Stimulated activated CD4-positive, alpha-beta T cell treated with anti-CD3 and anti-CD28 coated beads, Interleukin-4, amount 100 ng/mL, for 4 hours (primary cell): ENCODE measurements around the gene BRF1.
"Not testable (repeated sequence)": the region's sequence is repeated elsewhere in the genome, so short reads cannot be mapped to it uniquely, and the experiment has no call there.

ENCODE experiments used
- DNase-seq, 2 experiments: peaks; one replicate each; pipeline ENCODE4 v3.0.0-alpha.2; 2020

Gene BRF1

DNA sequence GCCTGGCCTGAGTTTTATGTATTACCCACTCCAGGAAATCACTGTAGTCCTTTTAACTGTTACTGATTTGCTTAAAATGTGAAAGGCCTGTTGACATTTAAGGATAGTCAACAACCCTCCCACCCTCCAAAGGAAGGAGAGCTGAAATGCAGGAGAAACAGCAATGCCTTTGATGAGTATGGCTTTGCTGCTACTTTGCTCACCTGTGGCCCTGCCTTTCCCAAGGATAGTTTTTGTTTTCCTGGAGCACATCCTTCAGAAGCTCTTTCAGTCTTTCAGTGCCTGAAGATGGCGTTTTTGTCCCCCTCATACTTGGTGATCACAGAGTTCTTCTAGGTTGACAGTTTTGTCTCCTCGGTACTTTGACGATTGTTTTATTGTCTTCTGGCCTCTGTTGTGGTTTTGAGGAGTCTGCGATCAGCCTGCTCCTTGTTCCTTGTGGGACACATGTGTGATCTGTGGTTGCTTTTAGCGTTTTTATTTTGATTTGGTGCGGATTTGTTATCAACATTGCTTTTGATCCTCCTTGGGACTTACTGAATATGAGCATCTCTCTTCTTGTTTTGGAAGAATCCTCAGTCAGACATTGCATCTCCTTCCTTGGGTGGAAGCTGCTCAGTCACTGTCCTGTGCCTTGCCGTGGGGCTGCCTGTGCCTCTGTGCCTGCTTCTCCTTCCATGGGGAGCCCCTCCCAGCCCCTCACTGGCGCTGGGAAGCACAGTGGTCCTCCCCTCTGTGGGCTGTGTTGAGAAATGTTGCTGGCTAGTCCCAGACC, 31.0 kb upstream of the BRF1 start:
- DNase-seq, result no peak

DNA sequence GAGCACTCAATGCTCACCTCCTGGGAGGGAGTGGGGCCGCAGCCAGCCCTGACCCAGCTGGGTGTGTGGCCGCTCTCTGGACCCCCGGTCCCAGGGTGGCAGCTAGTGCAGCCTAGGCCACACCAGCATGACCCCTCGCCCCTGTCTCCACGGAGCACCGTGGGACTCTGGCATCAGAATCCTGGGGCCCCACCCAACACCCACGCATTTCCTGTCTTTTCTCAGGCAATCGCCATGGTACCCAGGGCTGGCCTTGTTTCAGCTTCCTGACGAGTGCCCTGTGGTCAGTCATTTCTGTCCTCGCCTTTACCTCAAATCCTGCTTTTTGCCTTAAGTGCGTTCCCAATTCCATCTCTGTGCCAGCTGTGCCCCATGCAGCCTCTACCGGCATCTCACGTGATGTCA, 29.7 kb upstream of the BRF1 start:
- no peak for DNase-seq

DNA sequence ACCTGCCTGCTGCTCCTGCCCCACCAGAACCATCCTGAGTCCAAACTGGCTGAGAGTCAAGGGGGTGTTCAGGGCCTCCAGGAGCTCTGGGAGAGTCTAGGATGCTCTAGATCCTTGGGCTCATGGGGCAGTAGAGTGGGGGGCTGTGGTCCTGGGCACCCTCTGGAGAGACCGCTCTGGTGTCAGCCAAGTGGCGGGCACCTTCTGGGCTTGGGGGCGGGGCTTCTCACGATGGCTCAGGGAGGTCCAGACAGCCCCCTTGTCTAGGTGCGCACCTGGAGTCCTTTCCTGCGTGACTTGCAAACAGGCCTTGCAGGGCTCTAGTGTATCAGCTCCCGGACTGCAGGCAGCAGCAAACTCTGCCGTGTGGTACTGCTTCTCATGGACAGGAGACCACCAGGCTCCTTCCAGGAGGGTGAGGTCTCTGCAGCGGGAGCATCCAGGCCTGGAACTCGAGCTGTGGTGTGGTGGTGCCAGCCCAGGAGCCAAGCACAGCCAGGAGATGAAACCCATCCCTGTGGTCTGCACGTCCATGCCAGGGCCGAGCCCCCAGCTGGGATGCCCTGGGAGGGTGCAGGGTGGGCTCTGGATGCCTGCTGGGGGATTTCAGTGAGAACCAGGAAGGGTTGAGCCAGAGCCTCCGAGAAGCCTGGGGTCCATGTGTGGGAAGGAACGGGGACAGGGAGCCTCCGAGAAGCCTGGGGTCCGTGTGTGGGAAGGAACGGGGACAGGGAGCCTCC, 28.8 kb upstream of the BRF1 start:
- no peak for DNase-seq

DNA sequence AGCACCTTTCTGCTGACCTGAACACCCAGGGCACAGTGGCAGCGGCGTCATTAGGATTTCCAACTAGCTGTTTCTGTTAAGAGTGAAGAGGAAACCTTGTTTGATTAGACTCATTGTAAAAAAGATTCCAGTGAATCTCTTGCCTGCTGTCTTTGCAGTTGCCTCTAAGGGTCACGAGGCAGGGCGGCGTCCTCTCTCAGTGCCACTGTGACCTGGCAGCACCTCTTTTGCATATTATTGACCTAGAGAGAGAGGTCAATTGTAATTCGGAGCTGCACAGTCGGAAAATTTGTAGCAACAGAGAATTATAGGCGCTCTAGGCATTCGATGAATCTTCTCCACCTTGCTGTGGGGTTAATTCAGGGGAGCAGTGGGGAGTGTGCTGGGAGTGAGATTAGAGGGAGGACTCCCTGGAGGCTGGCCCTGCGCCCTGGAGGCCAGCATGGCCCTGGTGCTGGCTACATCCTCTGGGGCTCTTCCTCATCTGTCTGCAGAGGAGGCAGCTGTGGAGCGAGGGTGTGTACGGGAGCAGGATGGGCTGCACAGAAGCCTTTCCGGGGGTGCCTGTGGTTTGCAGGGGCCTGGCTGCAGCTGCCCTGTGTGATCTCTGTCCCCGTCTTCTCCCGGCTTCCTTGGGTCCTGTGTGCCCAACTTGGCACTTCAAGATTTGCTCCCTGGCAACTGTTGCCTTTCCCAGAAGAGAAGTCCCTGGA, 28.0 kb upstream of the BRF1 start:
- no peak for DNase-seq

DNA sequence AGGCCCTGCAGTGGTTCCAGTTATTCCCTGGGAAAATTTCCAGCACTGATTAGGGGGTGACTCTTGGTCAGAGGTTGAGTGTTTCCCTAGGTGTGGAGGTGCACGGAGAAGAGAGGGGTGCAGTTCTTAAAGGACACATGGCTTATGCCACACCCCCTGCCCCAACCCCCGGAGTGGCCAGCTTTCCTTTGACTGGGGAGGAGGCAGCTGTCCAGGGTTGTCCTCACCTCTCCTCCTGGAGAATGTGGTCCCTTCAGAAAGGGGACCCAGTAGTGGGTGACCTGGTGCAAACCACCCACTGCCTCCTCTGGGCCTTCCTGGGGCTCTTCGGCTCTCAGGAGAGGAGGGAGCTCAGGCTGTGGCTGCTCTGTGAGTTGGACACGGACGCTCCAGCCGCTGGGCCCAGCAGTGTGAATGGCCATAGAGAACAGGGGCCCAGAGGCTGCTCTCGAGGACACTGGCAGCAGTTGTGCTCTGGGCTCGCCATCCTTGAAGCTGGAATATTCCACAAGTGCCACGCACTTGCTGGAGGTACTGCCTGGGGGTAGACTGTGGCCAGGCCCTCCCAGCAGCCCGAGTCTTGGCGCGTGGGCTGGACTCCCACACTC, 27.4 kb upstream of the BRF1 start:
- DNase-seq, result no peak

DNA sequence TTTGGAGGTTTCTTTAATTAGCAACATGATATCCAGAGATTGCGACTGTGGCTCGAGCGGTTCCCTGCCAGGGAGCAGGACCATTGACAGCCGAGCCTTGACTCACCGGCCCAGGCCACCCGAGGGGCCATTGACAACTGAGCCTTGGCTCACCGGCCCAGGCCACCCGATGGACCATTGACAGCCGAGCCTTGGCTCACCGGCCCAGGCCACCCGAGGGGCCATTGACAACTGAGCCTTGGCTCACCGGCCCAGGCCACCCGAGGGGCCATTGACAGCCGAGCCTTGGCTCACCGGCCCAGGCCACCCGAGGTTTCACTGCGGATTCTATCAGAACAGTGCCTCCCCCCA, 26.9 kb upstream of the BRF1 start:
- DNase-seq, result not testable (repeated sequence)

DNA sequence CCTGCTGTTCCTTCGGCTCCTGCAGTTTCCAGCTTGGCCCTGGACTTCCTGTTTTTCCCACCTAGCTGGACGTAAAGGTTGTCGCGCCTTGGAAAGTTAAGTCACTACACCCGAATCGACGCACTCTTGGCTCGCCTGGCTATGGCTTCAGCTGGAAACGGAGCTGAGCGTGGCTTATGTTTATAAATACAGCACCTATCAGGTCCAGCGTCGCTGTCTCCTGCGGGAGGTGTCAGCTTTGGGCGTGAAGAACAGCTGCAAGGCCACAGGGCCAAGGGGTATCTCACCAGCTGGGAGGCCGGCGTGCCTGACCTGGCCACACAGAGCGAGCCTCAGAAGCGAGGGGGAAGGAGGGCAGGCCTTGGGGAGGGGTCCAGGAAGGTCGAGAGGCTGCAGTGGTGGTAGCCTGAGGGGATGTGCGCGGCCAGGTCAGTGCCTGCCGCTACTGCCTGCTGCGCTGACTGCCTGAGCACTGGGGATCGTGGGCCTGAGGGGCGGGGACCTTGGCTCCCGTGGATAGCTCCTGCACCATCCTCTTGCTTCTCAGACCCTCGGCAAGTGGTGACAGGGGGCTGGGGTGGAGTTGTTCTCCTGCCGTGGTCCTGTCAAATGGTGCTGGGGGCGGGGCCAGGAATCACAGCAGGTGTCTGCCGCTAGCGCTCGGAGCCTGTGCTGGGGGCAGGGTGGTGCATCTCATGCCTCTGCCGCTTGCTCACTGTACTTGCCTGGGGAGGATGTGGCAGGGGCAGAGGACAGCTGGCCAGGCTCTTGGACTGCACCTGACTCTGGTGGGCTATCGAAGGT, 26.3 kb upstream of the BRF1 start:
- no peak for DNase-seq

DNA sequence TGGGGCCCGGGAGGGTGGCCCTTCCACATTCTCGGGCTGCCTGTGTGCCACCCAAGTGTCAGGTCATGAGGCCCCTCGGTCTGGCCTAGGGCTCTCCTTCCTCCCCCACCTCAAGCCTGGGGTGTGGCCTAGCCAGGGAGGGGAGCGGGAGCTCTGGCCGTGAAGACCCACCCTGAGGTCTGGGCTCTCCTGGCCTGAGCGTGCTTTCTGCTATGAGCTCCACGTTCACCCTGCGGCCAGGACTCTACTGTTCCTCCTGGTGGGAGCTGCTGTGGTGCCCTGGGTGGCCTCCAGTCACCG, 25.7 kb upstream of the BRF1 start:
- DNase-seq, result no peak

DNA sequence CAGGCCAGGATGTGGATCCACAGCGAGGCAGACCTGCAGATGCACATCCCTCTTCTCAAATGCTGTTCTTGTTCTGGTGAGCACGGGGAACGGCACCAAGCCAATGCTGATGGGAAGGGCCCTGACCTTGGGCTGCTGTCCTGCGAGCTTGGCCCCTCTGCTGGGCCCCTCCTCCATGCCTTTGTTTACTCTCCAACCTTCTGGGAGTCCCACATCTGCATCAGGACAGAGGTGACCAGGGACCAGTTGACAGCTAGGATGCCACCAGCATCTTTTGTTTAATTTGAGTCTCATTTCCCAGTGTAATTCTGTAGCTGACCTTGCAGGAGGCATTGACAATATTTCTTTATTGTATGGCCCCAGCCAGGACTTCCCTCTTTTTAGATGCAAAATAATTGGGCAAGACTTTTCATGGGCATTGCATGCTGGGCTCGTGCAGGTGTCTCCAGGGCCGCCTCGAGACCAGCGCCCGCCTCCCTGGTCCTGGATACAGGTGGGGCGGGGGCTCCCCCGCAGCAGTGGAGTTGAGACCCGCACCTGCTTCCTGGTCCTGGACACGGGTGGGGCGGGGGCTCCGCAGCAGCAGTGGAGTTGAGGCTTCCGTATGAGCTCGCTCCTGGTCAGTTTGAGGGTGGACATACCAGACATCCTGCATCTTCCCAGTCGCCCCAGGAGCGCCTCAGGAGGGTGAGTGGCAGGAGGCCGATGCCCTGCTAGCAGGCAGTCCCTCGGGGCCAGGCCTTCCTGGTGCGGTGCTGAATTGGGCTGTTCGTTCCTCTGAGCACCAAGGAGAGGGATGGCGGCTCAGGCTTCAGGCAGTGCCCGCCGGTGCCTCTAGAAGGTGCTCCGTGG, 25.1 kb upstream of the BRF1 start:
- DNase-seq, result no peak

DNA sequence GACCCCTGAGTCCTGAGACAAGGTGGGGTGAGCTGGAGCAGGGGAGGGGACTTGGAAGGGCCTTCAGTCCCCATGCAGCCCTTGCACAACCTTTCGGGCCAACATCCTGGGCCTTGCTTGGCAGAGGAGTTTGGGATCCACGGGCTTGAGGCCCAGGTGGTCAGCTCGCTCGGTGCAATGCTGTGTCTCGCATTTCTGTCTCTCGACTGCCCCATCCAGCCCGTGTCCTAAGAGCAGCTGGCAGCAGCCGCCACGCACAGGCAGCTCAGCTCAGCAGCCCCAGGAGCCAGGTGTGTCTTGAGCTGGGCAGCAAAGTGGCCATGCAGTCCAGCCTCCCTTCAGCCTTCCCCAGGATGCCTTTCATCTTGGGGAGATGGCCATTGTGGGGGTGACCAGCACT, 24.5 kb upstream of the BRF1 start:
- DNase-seq, result no peak

DNA sequence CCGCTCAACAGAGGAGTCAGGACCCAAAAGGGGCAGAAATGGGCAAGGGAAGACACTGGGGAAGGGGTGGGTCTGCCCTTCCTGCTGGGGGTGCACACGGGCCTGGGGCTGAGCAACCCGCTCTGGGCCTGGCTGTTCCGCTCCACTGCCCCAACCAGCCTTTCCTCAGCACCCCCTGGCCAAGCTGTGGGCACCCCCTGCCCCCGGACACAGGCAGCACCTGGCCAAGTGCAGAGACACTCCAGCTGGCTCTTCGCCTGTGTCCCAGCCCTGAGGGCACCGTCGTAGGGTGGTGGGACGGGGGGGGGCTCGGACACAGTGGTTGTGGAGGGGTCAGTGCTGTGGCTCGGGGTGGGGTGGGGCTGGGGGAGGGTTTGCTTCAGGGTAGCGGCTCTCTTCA, 24.1 kb upstream of the BRF1 start:
- DNase-seq, result no peak

DNA sequence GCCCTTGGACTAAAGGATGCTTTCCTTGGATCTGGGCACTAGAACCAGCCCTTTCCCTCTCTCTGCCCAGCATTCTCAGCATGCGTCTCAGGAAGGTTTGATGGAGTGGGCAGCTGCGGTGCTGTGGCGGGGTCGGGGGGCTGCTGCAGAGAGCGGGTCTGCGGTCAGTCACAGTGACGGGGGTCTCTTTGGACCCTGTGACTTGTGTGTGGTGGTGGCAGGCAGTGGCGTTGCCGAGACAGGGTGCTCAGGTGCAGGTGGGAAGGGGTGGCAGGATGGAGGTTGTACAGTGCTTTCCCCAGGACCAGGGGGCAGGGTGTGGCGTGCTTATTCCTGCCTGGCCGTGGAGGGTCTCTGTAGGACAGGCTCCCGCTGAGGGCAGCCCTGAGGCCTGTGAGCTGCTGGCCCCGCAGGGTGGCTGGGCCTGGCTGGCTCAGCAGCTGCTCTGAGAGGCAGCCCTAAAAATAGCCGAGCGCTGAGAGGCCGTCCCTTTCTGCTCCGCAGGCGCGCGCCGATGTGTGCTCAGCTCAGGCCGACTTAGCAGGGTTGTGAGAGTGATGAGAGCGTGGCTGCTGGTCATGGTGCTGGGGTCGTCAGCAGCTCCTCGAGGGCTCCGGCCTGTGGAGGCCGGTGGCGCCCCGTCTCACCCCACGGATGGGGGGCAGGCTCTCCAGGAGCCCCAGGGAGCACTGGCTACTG, 23.4 kb upstream of the BRF1 start:
- DNase-seq, result no peak

DNA sequence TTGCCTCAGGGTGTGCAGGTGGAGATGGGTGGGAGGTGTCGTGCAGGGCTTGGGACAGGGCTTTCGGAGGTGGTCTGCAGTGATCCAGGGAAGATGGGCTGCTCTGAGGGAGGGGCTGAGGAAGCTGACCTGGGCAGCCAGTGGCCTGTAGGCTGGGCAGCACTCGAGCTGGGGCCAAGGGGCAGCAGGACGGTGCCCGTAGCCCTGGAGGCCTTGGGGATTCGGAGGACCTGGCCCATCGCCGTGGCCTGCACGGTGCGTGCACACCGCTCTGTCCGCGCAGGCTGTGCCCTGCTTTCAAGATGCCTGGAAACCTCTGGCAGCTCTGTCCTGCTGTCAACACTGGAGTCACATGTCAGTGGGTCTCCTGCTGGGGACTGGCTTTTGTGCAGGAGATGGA, 22.9 kb upstream of the BRF1 start:
- DNase-seq, result no peak

DNA sequence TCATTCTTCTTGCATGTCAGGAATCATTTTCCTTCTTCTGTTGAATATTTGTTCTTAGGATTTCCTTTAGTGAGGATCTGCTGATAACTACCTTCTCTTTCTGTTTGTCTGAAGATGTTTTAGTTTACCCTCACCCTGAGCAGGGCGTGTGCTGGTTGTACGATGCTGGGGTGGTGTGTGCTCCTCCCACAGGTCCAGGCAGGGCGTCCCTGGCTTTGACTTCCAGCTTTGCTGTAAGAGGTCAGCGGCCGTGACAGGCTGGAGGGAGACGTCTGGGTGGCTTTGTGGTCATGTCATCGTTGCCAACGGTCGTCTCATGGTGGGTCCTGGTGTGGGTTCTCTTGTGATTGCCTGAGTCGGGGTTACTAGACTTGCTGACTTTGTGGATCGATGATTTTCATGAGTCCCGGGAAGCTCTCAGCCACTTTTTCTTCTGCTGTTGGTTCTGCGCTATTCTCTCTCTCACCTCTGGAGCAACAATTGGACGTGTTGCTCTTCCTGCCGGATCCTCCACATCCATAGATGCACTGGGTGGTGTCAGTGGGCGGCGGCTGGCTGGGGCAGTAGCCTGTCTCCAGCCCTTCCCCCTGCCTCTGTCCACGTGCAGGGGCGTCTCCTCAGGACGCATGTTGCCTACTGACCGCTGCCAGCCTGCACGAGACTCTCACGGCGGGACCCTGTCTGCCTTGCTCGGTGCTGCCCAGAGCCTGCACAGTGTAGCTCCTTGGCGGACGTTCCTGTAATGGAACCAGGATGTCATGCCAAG, 22.2 kb upstream of the BRF1 start:
- no peak for DNase-seq

DNA sequence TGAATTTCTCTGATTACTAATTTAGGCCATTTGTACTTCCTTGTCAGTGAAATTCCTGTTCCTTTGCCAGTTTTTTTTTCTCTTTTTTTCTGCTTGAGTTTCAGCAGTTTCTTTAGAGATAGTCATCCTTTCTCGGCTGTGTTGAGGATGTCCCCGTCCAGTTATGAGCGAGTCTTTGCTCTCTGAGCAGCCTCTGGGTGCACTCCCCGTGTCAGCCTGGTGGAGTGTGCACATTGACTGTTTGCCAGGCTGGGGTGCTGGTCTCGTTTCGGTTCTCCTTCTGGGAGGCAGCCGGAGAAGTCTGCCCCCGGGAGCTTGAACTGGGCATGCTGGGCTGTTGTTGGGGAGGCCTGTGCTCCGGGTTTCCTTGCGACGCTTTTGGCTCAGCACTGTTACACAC, 16.7 kb upstream of the BRF1 start:
- no peak for DNase-seq

DNA sequence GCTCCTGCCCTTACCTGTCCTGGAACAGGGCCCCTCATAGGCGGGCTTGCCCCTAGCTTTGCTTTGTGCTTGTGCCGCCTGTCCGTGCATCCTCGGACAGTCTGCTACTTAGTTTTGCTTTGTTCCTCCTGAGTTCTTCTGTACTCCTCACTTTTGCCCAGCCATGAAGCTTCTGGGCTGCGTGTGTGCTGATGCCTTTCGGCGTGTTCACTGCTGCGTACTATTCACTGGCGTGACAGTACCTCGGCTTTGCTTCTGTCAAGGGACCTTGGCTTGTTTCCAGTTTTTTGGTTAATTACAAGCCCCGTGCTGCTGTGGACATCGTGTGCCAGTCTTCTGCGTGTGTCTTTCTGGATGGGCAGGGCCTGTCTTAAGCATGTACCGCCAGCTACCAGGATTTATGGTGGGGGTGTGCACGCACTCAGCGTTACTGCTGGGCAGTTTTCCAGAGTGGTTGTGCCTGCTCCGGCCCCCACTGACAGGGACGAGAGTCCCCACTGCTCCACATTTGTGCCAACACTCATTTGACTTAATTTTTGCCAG, 16.2 kb upstream of the BRF1 start:
- no peak for DNase-seq

DNA sequence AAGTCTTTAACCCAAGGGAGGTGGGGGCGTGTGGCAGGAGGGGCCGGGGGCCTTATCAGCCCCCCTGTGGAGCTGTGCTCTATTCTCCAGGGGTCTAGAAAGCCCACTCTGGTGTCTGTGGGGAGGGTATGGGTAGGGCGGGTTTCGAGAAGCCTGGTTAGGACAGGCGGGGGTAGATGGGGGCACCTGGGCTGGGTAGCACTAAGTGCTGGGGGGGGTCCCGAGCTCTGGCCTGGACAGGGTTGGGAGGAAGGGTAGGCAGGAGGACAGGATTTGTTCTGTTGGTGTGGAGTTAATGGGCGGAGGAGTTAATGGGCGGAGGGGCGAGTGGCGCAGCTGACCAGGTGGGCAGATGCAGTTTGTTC, 15.8 kb upstream of the BRF1 start:
- DNase-seq, result no peak

DNA sequence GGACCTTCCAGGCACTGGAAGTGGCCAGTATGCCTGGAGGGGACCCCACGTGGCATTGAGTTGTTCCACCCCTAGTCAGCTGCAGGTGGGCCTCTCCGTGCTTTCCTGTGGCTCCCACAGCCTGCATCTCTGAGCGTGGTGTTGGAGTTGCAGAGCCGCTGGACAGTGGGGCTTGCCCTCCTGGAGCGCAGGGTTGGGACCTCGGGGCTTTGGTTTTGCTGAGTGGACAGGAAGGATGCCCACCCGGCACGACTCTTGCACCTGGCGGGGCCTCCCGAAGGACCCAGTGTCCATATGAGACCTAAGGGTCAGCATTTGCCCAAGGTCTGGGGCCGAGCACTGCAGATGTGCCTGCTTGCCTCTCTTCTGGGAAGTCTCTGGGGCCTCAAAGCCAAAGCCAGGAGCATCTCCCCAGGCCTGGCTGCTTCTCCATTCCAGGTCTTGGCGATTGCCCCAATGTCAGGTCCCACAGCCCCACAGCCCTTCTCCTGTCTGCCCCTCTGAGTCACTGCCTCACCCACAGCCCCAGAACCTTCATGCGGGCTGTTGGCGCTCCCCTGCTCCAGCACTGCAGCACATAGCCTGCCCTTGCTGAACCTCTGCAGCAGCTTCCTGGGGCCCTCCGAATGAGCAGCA, 15.3 kb upstream of the BRF1 start:
- DNase-seq, result peak in 1 of 2 experiments; percentile 17

DNA sequence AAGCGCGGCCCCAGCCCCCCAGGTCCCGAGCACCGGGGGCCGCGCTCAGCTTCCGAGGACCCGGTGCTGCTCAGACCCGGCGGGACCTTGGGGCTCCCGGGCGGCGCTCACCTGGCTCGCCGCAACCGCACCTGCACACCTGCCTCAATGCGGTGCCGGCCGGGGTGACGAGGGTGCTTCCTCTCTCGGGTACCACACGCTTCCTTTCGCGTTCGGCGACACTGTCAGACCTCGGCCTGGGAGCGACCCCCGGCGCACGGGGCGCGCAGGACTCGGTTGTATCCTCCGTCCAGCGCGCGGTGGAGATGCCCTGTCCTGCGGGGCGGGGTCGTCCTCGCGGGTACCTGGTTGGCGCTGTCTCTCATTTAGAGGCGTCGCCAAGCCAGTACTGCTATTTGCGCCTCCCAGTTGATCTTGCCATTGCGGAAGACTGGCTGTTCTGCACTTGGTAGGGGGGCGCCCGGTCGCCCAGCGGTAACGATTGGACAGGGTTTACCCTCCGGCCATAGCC, 14.5 kb upstream of the BRF1 start:
- peak; percentile 29 to 37 for DNase-seq
